MV-4-11 (cell line): ENCODE results near the gene VAC14.
"Not testable (repeated sequence)": the region's sequence is repeated elsewhere in the genome, so short reads cannot be mapped to it uniquely, and the experiment has no call there.

Experiments used
- DNase-seq: peaks from one replicate; lab custom pipeline; 2025; lab: John Stamatoyannopoulos, UW

VAC14 gene

DNA sequence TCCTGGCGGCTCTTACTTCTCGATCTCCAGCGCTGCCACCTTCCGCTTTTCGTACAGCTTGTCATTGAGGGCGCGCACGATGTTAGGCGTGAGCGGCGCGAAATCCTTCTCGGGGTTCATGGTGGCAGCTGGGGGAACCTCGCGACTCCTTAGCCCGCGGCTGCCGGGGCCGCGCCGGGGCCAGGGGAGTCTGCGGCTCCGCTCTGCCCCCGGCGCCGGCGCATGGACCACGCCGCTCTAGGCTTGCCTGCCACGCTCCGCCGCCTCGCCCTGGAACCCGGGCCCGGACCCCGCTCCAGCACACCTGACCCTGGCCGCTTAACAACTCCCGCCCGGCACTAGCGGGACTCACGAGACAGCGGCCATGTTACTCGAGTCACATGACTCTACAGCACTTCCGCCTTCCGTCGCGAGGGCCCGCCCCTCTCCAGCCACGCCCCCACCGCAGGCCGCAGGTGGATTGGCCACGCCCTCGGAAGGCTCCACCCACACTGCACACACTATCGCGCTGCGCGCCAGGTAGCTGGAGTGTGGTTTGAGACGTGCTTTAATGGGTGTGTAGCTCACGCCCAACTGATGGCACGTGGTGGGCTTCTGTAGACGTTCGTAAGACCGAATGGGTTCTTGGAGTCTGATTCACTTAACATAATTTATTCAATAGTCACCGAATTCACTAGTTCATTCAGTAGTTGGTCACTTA is at the start of gene VAC14:
Gene VAC14, minus strand, starts transcription at position 378 of the 700 bp plus-strand sequence. Its CDS starts 258 bp downstream, at position 120.
- DNase-seq: peak; percentile 74

DNA sequence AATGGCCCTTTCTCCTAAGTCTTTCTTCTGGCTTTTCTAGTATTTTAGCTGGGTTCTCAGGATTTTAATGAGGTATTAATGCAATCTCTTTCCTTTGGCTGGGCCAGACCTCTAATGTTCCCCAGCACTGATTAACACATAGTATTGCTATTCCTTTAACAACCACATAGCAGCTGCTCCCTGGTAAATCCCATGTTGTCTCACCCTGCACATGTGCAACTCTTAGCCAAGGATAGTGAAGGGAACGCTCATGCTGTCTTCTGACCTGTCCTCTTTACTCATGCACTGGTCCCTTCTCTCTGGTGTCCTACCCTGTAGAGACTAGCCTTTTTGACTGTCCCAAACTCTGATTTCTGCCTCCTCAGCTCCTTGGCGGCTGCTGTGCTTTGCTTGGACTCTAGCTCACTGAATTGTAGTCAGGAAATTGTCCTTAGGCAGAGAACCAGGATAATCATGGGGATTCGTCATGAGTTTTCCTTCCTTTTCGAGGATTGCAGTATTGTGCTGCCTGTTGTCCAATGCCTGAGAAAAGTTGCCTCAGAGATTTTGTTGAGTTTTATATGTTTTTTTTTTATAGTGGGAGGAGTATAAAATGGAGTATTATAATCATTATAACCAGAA is 22.6 kb upstream of the VAC14 start:
- DNase-seq: not testable (repeated sequence)

GRCh38 chr16:70822734-70823133 is 21.8 kb upstream of the VAC14 start:
- not testable (repeated sequence) for DNase-seq

GRCh38 chr16:70818088-70818487 is 17.1 kb upstream of the VAC14 start:
- DNase-seq: not testable (repeated sequence)

DNA sequence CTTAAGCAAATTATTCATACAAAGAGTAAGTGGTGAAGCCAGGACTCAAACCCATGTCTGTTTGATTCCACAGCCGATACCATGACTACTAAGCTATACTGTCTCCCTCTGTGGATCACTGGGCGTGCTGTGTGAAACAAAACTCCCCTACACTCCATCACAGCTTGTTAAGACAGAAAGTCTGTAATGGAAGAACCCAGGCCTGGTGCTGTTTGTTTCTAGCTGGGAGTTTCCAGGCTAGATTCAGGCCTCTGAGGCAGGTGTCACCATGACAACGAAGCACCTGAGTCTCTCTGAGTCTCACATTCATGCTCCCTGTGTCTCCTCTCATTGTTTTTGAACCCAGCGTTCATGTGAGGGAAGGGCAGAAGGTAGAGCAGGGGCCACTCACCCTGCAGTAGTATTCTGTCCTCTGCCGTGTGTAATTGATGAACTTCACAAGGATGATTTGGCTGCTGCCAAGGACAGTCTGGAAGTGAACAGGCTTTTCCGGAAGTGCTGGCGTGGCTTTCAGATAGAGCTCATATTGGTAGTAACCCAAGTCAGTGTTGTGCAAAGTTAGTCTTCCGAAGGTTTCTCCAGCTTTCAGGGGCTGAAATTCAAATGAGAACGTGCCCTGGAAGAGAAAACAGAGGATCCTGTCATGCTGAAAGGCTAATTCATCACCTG is 8.6 kb upstream of the VAC14 start:
- DNase-seq: no peak

DNA sequence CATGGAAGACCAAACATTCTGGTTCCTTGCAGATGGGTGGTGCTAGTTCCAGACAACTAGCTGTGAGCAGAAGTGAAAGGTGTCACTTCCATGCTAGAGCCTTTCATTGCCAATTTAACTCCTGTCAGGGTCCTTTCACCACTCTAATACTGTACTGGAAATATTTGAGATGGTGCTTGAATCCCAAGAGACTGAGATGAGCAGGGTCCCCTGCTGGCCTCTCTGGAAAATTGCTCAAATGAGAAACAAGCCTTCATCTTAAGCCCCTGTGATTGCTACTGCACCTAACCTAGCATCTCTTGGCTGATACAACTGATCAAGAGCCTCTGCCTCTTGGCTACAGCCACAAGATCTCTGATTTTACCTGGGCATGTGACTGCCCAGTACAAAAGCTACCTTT is 7.4 kb upstream of the VAC14 start:
- DNase-seq: no peak

GRCh38 chr16:70805787-70806186 is 4.8 kb upstream of the VAC14 start:
- no peak for DNase-seq

DNA sequence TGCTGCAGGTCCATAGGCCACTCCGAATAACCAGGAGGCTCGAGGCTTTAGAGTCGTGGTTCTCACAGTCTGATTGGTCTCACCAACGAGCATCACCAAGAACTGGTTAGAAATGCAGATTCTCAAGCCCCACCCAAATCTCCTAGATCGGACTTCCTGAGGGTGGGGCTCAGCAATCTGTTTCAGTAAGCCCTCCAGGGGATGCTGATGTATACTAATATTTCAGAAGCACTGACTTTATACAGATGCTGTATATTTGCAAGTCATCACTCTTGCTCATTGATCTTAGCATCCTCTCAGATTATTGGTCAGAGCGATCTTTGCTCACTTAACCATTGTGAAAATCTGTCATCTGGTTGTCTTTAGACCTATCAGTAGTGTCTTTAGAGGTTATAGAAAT is 4.4 kb upstream of the VAC14 start:
- no peak for DNase-seq

- DNase-seq: no peak
These were observed 3.8 kb upstream of the VAC14 start for GRCh38 chr16:70804734-70805169.

DNA sequence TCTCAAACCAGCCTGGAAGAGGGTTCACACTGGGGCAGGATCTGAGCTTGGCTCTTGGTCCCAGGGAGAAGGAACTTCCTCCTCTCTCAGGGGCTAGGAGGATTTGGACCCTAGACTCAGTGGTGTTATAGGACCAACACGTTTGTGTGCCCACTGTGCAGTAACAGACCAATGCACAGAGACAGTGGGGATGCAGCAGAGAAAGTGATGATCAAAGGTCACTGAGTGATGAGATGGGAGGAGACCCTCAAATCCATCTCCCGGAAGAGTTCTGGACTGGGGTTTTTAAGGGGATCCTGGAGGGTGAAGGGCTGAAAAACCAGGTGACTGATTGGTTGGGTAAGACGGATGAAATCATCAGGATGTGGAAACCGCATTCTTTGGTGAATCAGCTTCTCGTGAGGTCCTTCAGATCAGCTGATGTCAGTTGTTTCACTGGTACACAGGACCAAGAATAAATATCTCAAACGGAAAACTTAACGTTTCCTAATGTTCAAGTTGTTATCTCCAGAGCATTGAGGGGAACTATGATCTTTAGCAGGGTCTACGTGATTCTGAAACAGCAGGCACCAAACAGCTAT is 3.3 kb upstream of the VAC14 start:
- peak; percentile 92 for DNase-seq

DNA sequence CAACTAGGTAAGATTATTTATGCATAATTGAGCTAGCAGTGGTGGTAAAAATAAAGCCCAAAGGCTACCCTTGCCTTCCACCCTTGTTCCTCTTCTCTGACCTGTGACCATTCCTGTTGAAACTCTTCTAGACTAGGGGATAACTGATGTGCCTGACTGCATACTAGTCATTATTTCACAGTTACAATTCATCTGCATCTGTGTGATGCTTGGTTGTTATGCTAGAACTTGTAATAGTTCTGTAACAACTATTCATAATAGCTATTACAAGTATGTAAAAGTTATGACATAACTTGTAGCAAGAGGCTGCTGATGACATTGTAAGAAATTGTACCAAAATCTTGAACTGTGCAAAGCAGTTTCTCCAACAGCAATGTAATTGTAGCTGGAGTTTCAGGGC is 2.4 kb upstream of the VAC14 start:
- no peak for DNase-seq

DNA sequence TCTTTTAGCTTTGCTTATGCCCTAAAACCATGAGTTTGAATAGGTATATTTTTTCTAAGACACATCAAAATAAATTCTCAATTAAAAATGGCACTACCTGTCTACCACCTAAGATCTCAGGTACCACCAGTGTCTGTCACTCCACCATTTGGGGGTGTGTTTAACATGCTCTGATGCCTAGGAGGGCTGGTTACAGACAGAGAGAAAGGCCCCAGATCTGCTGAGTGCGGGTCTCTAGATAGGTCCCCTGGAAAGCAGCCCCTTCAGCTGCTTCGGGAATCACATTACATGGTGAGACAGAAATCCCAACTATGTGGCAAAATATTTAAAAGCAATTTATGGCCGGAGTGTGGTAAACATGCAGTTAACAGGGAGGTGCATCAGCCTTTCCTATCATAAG is 653 bp upstream of the VAC14 start:
- no peak for DNase-seq

- DNase-seq: no peak
These were observed 647 bp downstream of the VAC14 start for GRCh38 chr16:70800311-70800710.

DNA sequence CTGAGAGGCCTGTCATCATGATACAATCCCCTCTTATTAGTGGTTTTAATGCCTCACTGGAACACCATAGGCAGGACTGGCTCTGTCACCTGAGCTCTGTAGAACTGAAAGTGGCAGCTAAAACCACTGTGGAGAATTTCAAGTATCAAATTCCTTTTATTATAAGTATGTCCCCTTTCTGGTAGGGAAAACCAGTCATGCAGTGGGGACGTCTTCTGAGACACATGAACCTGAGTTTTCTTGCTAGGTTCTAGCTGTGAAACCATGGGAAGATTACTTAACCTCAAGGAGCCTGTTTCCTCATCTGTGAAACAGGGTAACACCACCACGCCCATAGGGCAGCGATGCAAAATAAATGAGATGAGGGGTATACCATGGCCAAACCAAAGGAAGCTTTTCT is 4.7 kb downstream of the VAC14 start:
- no peak for DNase-seq

GRCh38 chr16:70795296-70795912 is 5.6 kb downstream of the VAC14 start:
- no peak for DNase-seq

- no peak for DNase-seq
These were observed 7.0 kb downstream of the VAC14 start for GRCh38 chr16:70793851-70794502.

GRCh38 chr16:70790815-70791214 is 10.1 kb downstream of the VAC14 start:
- DNase-seq: no peak

- no peak for DNase-seq
These were observed 11.1 kb downstream of the VAC14 start for GRCh38 chr16:70789595-70790447.

- DNase-seq: no peak
These were observed 12.0 kb downstream of the VAC14 start for GRCh38 chr16:70788668-70789594.
